SK-N-SH (cell line): Measurements from ENCODE around the gene SLC39A7. TPM values are rescaled to one million over a fixed set of nuclear protein-coding genes. Genes with fewer than 3 reads are reported as not detected.

Experiments
- CTCF ChIA-PET: fragments of 300-600, 350-600 bp; formaldehyde crosslinking; extraction: SDS; loops from one replicate; lab custom pipeline; 2021; lab: Yijun Ruan, JAX
- POLR2A ChIA-PET: fragments of 350-600 bp; sonication (Branson Sonifier 250); formaldehyde crosslinking; extraction: SDS; loops from one replicate; lab custom pipeline; 2020; ENCODE audit warnings: antibody characterized with exemption, inconsistent platforms; lab: Yijun Ruan, JAX
- DNase-seq: peaks from one replicate; pipeline ENCODE4 v3.0.0; 2012
- H2AFZ ChIP-seq: fragments of 200-600 bp; sonication (generic); 2 replicates; pipeline ENCODE4 v1.8.1; 2016; ENCODE audit warnings: antibody characterized with exemption, mild to moderate bottlenecking, low read depth
- H3F3A ChIP-seq: fragments of 200-600 bp; sonication (generic); replicated peaks from 2 replicates; pipeline ENCODE3; 2016; ENCODE audit warnings: antibody characterized with exemption, mild to moderate bottlenecking; ENCODE audit not compliant: insufficient read depth
- H3K27ac ChIP-seq, 2 experiments: fragments of 200-500 bp in 1 of 2; fragments of 200-600 bp in 1 of 2; sonication (Bioruptor generic) in 1 of 2; sonication (generic), shearing (Covaris generic) in 1 of 2; 2 replicates each; pipeline versions ENCODE4 v1.5.1 to v1.6.1; 2014 to 2016; ENCODE audit warnings: low read depth in 2 of 2, inconsistent platforms in 1 of 2, low read length in 1 of 2, mild to moderate bottlenecking in 1 of 2, mixed read lengths in 1 of 2
- H3K27me3 ChIP-seq: fragments of 200-600 bp; sonication (generic), shearing (Covaris generic); 2 replicates; pipeline ENCODE4 v1.6.1; 2016; ENCODE audit warnings: mixed run types; ENCODE audit not compliant: insufficient read depth
- H3K36me3 ChIP-seq, 2 experiments: fragments of 200-500 bp in 1 of 2; fragments of 200-600 bp in 1 of 2; sonication (Bioruptor generic) in 1 of 2; sonication (generic) in 1 of 2; replicated peaks in 1 of 2; 2 replicates each; pipeline versions ENCODE3 to v1.5.1; 2014 to 2016; ENCODE audit warnings: low read length in 1 of 2, mild to moderate bottlenecking in 1 of 2; ENCODE audit not compliant: insufficient read depth in 2 of 2, control insufficient read depth in 1 of 2
- H3K4me1 ChIP-seq, 2 experiments: fragments of 200-500 bp in 1 of 2; fragments of 200-600 bp in 1 of 2; sonication (Bioruptor generic) in 1 of 2; sonication (generic), shearing (Covaris generic) in 1 of 2; 2 replicates each; pipeline versions ENCODE4 v1.5.1 to v1.6.1; 2014 to 2016; ENCODE audit warnings: low read depth in 1 of 2, low read length in 1 of 2, mixed run types in 1 of 2; ENCODE audit not compliant: insufficient read depth in 2 of 2, control insufficient read depth in 1 of 2
- H3K4me2 ChIP-seq: fragments of 200-600 bp; sonication (generic), shearing (Covaris generic); 2 replicates; pipeline ENCODE4 v1.6.1; 2017; ENCODE audit warnings: mixed run types
- H3K4me3 ChIP-seq, 2 experiments: fragments of 200-500 bp in 1 of 2; fragments of 200-600 bp in 1 of 2; sonication (Bioruptor generic) in 1 of 2; sonication (generic), shearing (Covaris generic) in 1 of 2; 2 replicates each; pipeline versions ENCODE4 v1.5.1 to v1.8.1; 2014 to 2016; ENCODE audit warnings: low read depth in 2 of 2, inconsistent platforms in 1 of 2, low read length in 1 of 2, mild to moderate bottlenecking in 1 of 2, mixed read lengths in 1 of 2, moderate library complexity in 1 of 2
- H3K79me2 ChIP-seq: fragments of 200-600 bp; sonication (generic); 2 replicates; pipeline ENCODE4 v1.8.1; 2017; ENCODE audit warnings: mild to moderate bottlenecking; ENCODE audit not compliant: insufficient read depth
- H3K9ac ChIP-seq: fragments of 200-600 bp; sonication (generic); 2 replicates; pipeline ENCODE4 v1.6.1; 2017; ENCODE audit warnings: mixed run types
- H3K9me2 ChIP-seq: fragments of 200-600 bp; sonication (generic); 2 replicates; pipeline ENCODE4 v1.6.1; 2017; ENCODE audit warnings: mixed run types
- H3K9me3 ChIP-seq: fragments of 200-600 bp; sonication (generic); 2 replicates; pipeline ENCODE4 v1.6.1; 2017; ENCODE audit warnings: mixed run types, mild to moderate bottlenecking, moderate library complexity
- H4K20me1 ChIP-seq: fragments of 200-600 bp; sonication (generic); 2 replicates; pipeline ENCODE4 v1.6.1; 2017; ENCODE audit warnings: mild to moderate bottlenecking, mixed run types; ENCODE audit not compliant: insufficient read depth
- CHD2 ChIP-seq: fragments of 150-350 bp; IDR thresholded peaks from 2 replicates; pipeline ENCODE4 v1.6.1; 2018; ENCODE audit warnings: low read length; ENCODE audit not compliant: partially characterized antibody
- FOSL2 ChIP-seq: IDR thresholded peaks from 2 replicates; pipeline ENCODE4 v1.4.0; 2012; ENCODE audit warnings: low read depth, mild to moderate bottlenecking, moderate library complexity, borderline replicate concordance
- GABPA ChIP-seq: IDR thresholded peaks from 2 replicates; pipeline ENCODE4 v1.4.0; 2012; ENCODE audit warnings: low read depth, mild to moderate bottlenecking
- GATA2 ChIP-seq: sonication (generic); formaldehyde crosslinking; IDR thresholded peaks from 2 replicates; pipeline ENCODE4 v1.5.0; 2020; ENCODE audit warnings: mild to moderate bottlenecking, missing genetic modification reagents
- JUND ChIP-seq: IDR thresholded peaks from 2 replicates; pipeline ENCODE4 v1.4.0; 2012
- MAX ChIP-seq: IDR thresholded peaks from 2 replicates; pipeline ENCODE4 v1.4.0; 2012; ENCODE audit warnings: low read depth
- MEF2A ChIP-seq: IDR thresholded peaks from 2 replicates; pipeline ENCODE4 v1.4.0; 2012; ENCODE audit warnings: low read depth, borderline replicate concordance
- MXI1 ChIP-seq: IDR thresholded peaks from 2 replicates; pipeline ENCODE4 v1.6.1; 2012; ENCODE audit warnings: mild to moderate bottlenecking, low read depth, low read length, improper control_type of control experiment
- NFIC ChIP-seq: IDR thresholded peaks from 2 replicates; pipeline ENCODE4 v1.4.0; 2012; ENCODE audit warnings: borderline replicate concordance
- RAD21 ChIP-seq: IDR thresholded peaks from 2 replicates; pipeline ENCODE4 v1.6.1; 2012; ENCODE audit warnings: mild to moderate bottlenecking, low read length
- RCOR1 ChIP-seq: fragments of 150-350 bp; IDR thresholded peaks from 2 replicates; pipeline ENCODE4 v1.6.1; 2017; ENCODE audit warnings: antibody characterized with exemption, low read length
- RFX5 ChIP-seq: IDR thresholded peaks from 2 replicates; pipeline ENCODE4 v1.6.1; 2012; ENCODE audit warnings: mild to moderate bottlenecking, improper control_type of control experiment, low read length
- RXRA ChIP-seq: IDR thresholded peaks from 2 replicates; pipeline ENCODE4 v1.4.0; 2012; ENCODE audit warnings: low read depth, mild to moderate bottlenecking, borderline replicate concordance
- SMC3 ChIP-seq: IDR thresholded peaks from 2 replicates; pipeline ENCODE4 v1.6.1; 2012; ENCODE audit warnings: low read depth, low read length, improper control_type of control experiment
- WGBS: methylation state at CpG from one replicate; pipeline ENCODE4 v1.1.6; 2017; ENCODE audit warnings: low lambda C conversion rate; 5-methylcytosine and 5-hydroxymethylcytosine counted together
- polyA plus RNA-seq, 3 experiments: library from polyadenylated mRNA; depleted of rRNA; stranded (reverse); fragments of >200 nt; gene quantifications; 2 replicates each; pipeline ENCODE4 v1.2.3, GENCODE V29; 2012
- TF ChIP-seq, protein P1 (sequence below): fragments of 150-350 bp; IDR thresholded peaks from 2 replicates; pipeline ENCODE4 v1.6.1; 2016; ENCODE audit warnings: mild to moderate bottlenecking, low read depth, low read length
- TF ChIP-seq, protein P2 (sequence below): fragments of 150-350 bp; IDR thresholded peaks from 2 replicates; pipeline ENCODE4 v1.6.1; 2017; ENCODE audit warnings: antibody characterized with exemption, low read length, low read depth, borderline replicate concordance
- TF ChIP-seq, protein P3 (sequence below): IDR thresholded peaks from 2 replicates; pipeline ENCODE4; 2012
- TF ChIP-seq, protein P4 (sequence below): IDR thresholded peaks from 2 replicates; pipeline ENCODE4 v1.4.0; 2012; ENCODE audit warnings: low read depth, borderline replicate concordance

The SLC39A7 gene
- polyA plus RNA-seq, 1 of the 3 experiments (the other 2 are of a cell fraction): 129 TPM

GRCh38 chr6:33156561-33156960, 44.1 kb upstream of the SLC39A7 start:
- WGBS: 60% methylated on average over 6 of the region's 6 CpGs
- TF ChIP-seq MEF2A (no peak), RCOR1 (no peak), GABPA (no peak), RFX5 (no peak), RXRA (no peak), MAX (no peak), FOSL2 (no peak), SMC3 (no peak), RAD21 (no peak), MXI1 (no peak), NFIC (no peak), CHD2 (no peak), GATA2 (no peak)
- TF ChIP-seq, protein P1, sequence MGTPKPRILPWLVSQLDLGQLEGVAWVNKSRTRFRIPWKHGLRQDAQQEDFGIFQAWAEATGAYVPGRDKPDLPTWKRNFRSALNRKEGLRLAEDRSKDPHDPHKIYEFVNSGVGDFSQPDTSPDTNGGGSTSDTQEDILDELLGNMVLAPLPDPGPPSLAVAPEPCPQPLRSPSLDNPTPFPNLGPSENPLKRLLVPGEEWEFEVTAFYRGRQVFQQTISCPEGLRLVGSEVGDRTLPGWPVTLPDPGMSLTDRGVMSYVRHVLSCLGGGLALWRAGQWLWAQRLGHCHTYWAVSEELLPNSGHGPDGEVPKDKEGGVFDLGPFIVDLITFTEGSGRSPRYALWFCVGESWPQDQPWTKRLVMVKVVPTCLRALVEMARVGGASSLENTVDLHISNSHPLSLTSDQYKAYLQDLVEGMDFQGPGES: no peak
- TF ChIP-seq, protein P2, sequence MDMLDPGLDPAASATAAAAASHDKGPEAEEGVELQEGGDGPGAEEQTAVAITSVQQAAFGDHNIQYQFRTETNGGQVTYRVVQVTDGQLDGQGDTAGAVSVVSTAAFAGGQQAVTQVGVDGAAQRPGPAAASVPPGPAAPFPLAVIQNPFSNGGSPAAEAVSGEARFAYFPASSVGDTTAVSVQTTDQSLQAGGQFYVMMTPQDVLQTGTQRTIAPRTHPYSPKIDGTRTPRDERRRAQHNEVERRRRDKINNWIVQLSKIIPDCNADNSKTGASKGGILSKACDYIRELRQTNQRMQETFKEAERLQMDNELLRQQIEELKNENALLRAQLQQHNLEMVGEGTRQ: no peak
- TF ChIP-seq, protein P3, sequence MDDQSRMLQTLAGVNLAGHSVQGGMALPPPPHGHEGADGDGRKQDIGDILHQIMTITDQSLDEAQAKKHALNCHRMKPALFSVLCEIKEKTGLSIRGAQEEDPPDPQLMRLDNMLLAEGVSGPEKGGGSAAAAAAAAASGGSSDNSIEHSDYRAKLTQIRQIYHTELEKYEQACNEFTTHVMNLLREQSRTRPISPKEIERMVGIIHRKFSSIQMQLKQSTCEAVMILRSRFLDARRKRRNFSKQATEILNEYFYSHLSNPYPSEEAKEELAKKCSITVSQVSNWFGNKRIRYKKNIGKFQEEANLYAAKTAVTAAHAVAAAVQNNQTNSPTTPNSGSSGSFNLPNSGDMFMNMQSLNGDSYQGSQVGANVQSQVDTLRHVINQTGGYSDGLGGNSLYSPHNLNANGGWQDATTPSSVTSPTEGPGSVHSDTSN: no peak
- TF ChIP-seq, all 33 proteins: peak for 0
- H3K27me3 ChIP-seq: no peaks in the 10 kb centered on the region; the same call in 1 of the 2 replicates
- no peak overlapping the region for H3K27ac ChIP-seq
- H3K4me2 ChIP-seq: no peak overlapping the region
- no peak overlapping the region for H2AFZ ChIP-seq
- ChIA-PET POLR2A (no interaction called here), CTCF (interaction anchor here (0.9 to 6.4 kb wide), 5 partner anchors 9 to 91 kb away, joined by 3 to 96 read pairs (median 5); partner anchors contain the start of gene COL11A2)
- H3K9ac ChIP-seq: no peak overlapping the region
- no peaks in the 10 kb centered on the region for H4K20me1 ChIP-seq
- no peaks in the 10 kb centered on the region for H3F3A ChIP-seq
- peaks cover 0 to under 1% of the 10 kb centered on the region in 2 experiments; a peak in 1 of 4 replicates for H3K4me1 ChIP-seq
- no peak for DNase-seq
- 0 out of 2 replicates have a peak, but pooled peaks cover 1% of the 10 kb centered on the region for H3K9me3 ChIP-seq
- H3K79me2 ChIP-seq: no peaks in the 10 kb centered on the region
- no peaks in the 10 kb centered on the region for H3K36me3 ChIP-seq
- no peaks in the 10 kb centered on the region for H3K9me2 ChIP-seq
- no peak overlapping the region for H3K4me3 ChIP-seq

DNA sequence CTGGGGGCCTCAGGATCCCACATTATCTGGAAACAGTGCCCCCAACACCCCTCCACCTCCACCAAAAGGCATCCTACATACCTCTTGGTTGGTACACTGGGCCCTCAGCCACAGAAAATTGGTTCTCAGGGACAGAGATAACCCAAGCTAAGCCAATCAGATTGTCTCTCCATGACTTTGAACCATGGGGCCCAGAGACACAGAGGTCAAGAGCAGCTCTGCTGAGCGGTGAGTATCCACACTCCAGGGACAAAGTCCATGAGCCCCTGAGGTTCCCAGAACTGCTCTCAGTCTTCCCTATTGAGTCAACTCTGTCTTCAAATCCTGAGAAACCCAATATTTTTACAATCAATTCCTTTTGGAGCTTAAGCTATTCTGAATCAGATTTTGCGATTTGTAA, 43.7 kb upstream of the SLC39A7 start:
- 40% methylated on average over 2 of the region's 2 CpGs for WGBS
- Histone ChIP-seq H3K9me3 (no peaks in the 10 kb centered on the region), H3K9me2 (no peaks in the 10 kb centered on the region), H3K4me3 (no peak overlapping the region), H3K4me2 (no peak overlapping the region), H3K27ac (no peak overlapping the region), H3K9ac (no peak overlapping the region), H3K36me3 (no peaks in the 10 kb centered on the region), H2AFZ (no peak overlapping the region), H3F3A (no peaks in the 10 kb centered on the region), H3K79me2 (no peaks in the 10 kb centered on the region), H3K27me3 (no peaks in the 10 kb centered on the region; the same call in 1 of the 2 replicates), H3K4me1 (peaks cover 0 to 5% of the 10 kb centered on the region in 2 experiments; a peak in 1 of 4 replicates), H4K20me1 (no peaks in the 10 kb centered on the region)
- ChIA-PET CTCF (interaction anchor here (0.9 to 6.4 kb wide), 5 partner anchors 10 to 91 kb away, joined by 3 to 96 read pairs (median 5); partner anchors contain the start of gene COL11A2), POLR2A (no interaction called here)
- TF ChIP-seq JUND (no peak), MXI1 (no peak)
- TF ChIP-seq, protein P4, sequence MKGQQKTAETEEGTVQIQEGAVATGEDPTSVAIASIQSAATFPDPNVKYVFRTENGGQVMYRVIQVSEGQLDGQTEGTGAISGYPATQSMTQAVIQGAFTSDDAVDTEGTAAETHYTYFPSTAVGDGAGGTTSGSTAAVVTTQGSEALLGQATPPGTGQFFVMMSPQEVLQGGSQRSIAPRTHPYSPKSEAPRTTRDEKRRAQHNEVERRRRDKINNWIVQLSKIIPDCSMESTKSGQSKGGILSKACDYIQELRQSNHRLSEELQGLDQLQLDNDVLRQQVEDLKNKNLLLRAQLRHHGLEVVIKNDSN: no peak
- DNase-seq: no peak
